ENCODE data around the gene PPP1R12B. TPM values are rescaled to one million over a fixed set of nuclear protein-coding genes. Genes with fewer than 3 reads are reported as not detected.
"Not testable (repeated sequence)": the region's sequence is repeated elsewhere in the genome, so short reads cannot be mapped to it uniquely, and the experiment has no call there.

The PPP1R12B gene
- total and polyA plus RNA-seq, 4 donors: 4.0 to 31.6 (median 9.7) TPM

DNA sequence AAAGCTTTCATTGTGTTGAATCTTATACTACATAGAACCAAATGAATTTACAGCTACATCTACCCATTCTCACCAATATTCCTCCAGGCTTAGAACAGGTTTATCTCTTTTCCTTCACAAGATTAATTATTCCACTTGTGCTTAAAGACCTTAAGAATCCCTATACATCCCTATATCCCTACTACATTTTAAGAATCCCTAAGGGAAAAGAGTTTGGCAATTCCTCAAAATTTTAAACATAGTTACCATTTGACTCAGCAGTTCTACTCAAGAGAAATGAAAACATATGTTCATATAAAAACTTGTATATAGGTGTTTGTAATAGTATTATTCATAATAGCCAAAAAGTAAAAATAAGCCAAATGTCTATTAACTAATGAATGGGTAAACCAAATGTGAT lies 140.6 kb downstream of the PPP1R12B start:
- peaks cover 0 to 18% (median 8%) of the 10 kb centered on the region in 4 donors for H3K36me3 ChIP-seq (ENCODE audit: control insufficient read depth in 4 of 4, insufficient read depth in 3 of 4, low read depth in 1 of 4, low read length in 3 of 4)
- not testable (repeated sequence) for H3K9ac ChIP-seq (ENCODE audit: low read depth in 1 of 2, low read length in 2 of 2); H3K27ac ChIP-seq (ENCODE audit: low read depth in 1 of 2, low read length in 2 of 2); H3K4me1 ChIP-seq (ENCODE audit: control insufficient read depth in 4 of 4, insufficient read depth in 4 of 4, low read length in 3 of 4); H3K9me3 ChIP-seq (ENCODE audit: control insufficient read depth in 4 of 4, low read length in 3 of 4); DNase-seq (ENCODE audit: low spot score); H3K4me3 ChIP-seq (ENCODE audit: low read depth in 1 of 3, low read length in 3 of 3); H3K27me3 ChIP-seq (ENCODE audit: control insufficient read depth in 4 of 4, insufficient read depth in 4 of 4, low read length in 3 of 4)

DNA sequence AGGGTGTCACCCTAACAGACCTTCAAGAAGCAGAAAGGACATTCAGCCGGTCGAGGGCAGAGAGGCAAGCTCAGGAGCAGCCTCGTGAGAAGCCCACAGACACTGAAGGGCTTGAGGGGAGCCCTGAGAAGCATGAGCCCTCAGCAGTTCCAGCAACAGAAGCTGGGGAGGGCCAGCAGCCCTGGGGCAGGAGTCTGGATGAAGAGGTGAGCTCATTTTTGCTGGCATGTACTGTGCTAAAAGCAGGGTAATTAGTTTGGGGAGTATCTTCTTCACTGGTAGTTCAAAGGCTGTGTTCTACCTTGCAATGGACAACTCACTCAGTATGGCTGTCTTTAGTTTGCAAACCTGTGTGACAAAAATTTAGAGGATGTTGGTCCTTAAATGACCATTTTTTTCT lies 144.6 kb downstream of the PPP1R12B start:
- not testable (repeated sequence) for H3K9me3 ChIP-seq (ENCODE audit: control insufficient read depth in 4 of 4, low read length in 3 of 4); DNase-seq (ENCODE audit: low spot score); H3K27me3 ChIP-seq (ENCODE audit: control insufficient read depth in 4 of 4, insufficient read depth in 4 of 4, low read length in 3 of 4); H3K4me1 ChIP-seq (ENCODE audit: control insufficient read depth in 4 of 4, insufficient read depth in 4 of 4, low read length in 3 of 4); H3K27ac ChIP-seq (ENCODE audit: low read depth in 1 of 2, low read length in 2 of 2); H3K4me3 ChIP-seq (ENCODE audit: low read depth in 1 of 3, low read length in 3 of 3); H3K9ac ChIP-seq (ENCODE audit: low read depth in 1 of 2, low read length in 2 of 2)
- H3K36me3 ChIP-seq (ENCODE audit: control insufficient read depth in 4 of 4, insufficient read depth in 3 of 4, low read depth in 1 of 4, low read length in 3 of 4): peaks cover 6 to 32% (median 19%) of the 10 kb centered on the region in 4 donors
- 92% methylated on average over 3 of the region's 3 CpGs for WGBS

DNA sequence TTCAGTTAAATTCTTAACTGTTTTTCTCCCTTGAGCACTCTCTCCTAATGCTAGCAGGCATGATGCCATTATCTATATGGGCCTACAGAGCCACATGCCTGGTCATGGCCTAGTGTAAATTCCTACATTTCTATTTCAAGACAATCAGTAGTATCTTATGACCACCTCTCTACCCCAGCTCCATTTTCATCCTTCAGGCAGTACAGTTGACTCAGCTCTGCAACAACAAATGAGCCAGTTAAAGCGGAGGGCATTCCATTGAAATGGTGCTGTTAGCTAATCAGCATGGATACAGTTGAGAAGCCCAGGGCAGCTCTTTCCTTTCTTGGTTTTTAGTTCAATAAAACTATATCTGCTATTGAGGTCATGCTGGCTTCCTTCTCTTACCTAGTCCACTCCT lies 150.0 kb downstream of the PPP1R12B start:
- H3K9me3 ChIP-seq (ENCODE audit: control insufficient read depth in 4 of 4, low read length in 3 of 4): no peaks in the 10 kb centered on the region
- no peaks in the 10 kb centered on the region for H3K27me3 ChIP-seq (ENCODE audit: control insufficient read depth in 4 of 4, insufficient read depth in 4 of 4, low read length in 3 of 4)
- no peak overlapping the region for H3K9ac ChIP-seq (ENCODE audit: low read depth in 1 of 2, low read length in 2 of 2)
- TF ChIP-seq RAD21 (IDR thresholded peaks at IDR 0.05) (no peak), FOXA2 (IDR thresholded peaks at IDR 0.05) (no peak), HNF4A (conservative IDR thresholded peaks at IDR 0.05) (no peak), FOXA1 (IDR thresholded peaks at IDR 0.05) (no peak), SP1 (IDR thresholded peaks at IDR 0.05) (no peak), EGR1 (IDR thresholded peaks at IDR 0.05; ENCODE audit: low read depth in 2 of 2) (no peak), HNF4G (IDR thresholded peaks at IDR 0.05) (no peak)
- TF ChIP-seq, protein P1, sequence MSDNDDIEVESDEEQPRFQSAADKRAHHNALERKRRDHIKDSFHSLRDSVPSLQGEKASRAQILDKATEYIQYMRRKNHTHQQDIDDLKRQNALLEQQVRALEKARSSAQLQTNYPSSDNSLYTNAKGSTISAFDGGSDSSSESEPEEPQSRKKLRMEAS (IDR thresholded peaks at IDR 0.05): no peak
- TF ChIP-seq, protein P2, sequence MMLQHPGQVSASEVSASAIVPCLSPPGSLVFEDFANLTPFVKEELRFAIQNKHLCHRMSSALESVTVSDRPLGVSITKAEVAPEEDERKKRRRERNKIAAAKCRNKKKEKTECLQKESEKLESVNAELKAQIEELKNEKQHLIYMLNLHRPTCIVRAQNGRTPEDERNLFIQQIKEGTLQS (IDR thresholded peaks at IDR 0.05): no peak
- TF ChIP-seq, protein P3, sequence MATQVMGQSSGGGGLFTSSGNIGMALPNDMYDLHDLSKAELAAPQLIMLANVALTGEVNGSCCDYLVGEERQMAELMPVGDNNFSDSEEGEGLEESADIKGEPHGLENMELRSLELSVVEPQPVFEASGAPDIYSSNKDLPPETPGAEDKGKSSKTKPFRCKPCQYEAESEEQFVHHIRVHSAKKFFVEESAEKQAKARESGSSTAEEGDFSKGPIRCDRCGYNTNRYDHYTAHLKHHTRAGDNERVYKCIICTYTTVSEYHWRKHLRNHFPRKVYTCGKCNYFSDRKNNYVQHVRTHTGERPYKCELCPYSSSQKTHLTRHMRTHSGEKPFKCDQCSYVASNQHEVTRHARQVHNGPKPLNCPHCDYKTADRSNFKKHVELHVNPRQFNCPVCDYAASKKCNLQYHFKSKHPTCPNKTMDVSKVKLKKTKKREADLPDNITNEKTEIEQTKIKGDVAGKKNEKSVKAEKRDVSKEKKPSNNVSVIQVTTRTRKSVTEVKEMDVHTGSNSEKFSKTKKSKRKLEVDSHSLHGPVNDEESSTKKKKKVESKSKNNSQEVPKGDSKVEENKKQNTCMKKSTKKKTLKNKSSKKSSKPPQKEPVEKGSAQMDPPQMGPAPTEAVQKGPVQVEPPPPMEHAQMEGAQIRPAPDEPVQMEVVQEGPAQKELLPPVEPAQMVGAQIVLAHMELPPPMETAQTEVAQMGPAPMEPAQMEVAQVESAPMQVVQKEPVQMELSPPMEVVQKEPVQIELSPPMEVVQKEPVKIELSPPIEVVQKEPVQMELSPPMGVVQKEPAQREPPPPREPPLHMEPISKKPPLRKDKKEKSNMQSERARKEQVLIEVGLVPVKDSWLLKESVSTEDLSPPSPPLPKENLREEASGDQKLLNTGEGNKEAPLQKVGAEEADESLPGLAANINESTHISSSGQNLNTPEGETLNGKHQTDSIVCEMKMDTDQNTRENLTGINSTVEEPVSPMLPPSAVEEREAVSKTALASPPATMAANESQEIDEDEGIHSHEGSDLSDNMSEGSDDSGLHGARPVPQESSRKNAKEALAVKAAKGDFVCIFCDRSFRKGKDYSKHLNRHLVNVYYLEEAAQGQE (IDR thresholded peaks at IDR 0.05): no peak
- 97% methylated on average over 1 of the region's 1 CpG for WGBS
- H3K36me3 ChIP-seq (ENCODE audit: control insufficient read depth in 4 of 4, insufficient read depth in 3 of 4, low read depth in 1 of 4, low read length in 3 of 4): peaks cover 6 to 16% (median 12%) of the 10 kb centered on the region in 4 donors
- no peak for DNase-seq (ENCODE audit: low spot score)
- H3K27ac ChIP-seq (ENCODE audit: low read depth in 1 of 2, low read length in 2 of 2): no peak overlapping the region
- no peak overlapping the region for H3K4me3 ChIP-seq (ENCODE audit: low read depth in 1 of 3, low read length in 3 of 3)
- no peaks in the 10 kb centered on the region for H3K4me1 ChIP-seq (ENCODE audit: control insufficient read depth in 4 of 4, insufficient read depth in 4 of 4, low read length in 3 of 4)

DNA sequence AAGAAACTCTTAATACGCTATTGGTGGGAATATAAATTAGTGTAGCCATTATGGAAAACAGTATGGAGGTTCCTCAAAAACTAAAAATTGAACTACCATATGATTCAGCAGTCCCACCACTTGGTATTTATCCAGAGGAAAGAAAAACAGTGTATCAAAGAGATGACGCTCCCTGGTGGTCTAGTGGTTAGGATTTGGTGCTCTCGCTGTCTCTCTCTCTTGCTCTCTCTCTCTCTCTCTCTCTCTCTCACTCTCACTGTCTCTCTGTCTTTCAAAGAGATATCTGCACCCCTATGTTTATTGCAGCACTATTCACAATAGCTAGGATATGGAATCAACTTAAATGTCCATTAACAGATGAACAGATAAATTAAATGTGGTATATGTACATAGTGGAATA lies 151.5 kb downstream of the PPP1R12B start:
- not testable (repeated sequence) for H3K4me3 ChIP-seq (ENCODE audit: low read depth in 1 of 3, low read length in 3 of 3); H3K9me3 ChIP-seq (ENCODE audit: control insufficient read depth in 4 of 4, low read length in 3 of 4); H3K9ac ChIP-seq (ENCODE audit: low read depth in 1 of 2, low read length in 2 of 2); H3K27ac ChIP-seq (ENCODE audit: low read depth in 1 of 2, low read length in 2 of 2); DNase-seq (ENCODE audit: low spot score); H3K4me1 ChIP-seq (ENCODE audit: control insufficient read depth in 4 of 4, insufficient read depth in 4 of 4, low read length in 3 of 4); H3K27me3 ChIP-seq (ENCODE audit: control insufficient read depth in 4 of 4, insufficient read depth in 4 of 4, low read length in 3 of 4)
- H3K36me3 ChIP-seq (ENCODE audit: control insufficient read depth in 4 of 4, insufficient read depth in 3 of 4, low read depth in 1 of 4, low read length in 3 of 4): peaks cover 6 to 20% (median 12%) of the 10 kb centered on the region in 4 donors
- WGBS: 95% methylated on average over 3 of the region's 3 CpGs
- TF ChIP-seq, protein P4, sequence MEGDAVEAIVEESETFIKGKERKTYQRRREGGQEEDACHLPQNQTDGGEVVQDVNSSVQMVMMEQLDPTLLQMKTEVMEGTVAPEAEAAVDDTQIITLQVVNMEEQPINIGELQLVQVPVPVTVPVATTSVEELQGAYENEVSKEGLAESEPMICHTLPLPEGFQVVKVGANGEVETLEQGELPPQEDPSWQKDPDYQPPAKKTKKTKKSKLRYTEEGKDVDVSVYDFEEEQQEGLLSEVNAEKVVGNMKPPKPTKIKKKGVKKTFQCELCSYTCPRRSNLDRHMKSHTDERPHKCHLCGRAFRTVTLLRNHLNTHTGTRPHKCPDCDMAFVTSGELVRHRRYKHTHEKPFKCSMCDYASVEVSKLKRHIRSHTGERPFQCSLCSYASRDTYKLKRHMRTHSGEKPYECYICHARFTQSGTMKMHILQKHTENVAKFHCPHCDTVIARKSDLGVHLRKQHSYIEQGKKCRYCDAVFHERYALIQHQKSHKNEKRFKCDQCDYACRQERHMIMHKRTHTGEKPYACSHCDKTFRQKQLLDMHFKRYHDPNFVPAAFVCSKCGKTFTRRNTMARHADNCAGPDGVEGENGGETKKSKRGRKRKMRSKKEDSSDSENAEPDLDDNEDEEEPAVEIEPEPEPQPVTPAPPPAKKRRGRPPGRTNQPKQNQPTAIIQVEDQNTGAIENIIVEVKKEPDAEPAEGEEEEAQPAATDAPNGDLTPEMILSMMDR (IDR thresholded peaks at IDR 0.05; ENCODE audit: low read depth, low read length, missing input control): peak; percentile 3

Data from liver (tissue), 9 donors.